Fibroblast of lung (primary cell): ENCODE results near the gene C3orf38. TPM values are rescaled to one million over a fixed set of nuclear protein-coding genes. Genes with fewer than 3 reads are reported as not detected.

ENCODE experiments used
- DNase-seq, 2 donors: peaks; one replicate each; pipeline versions ENCODE4 v3.0.0 to v3.0.0-alpha.2; 2010; ENCODE audit warnings: low read depth in 2 of 2
- H2AFZ ChIP-seq: 2 replicates; pipeline ENCODE4 v1.5.1; 2012; ENCODE audit warnings: low read length, control low read depth, inconsistent platforms
- H3K27ac ChIP-seq: 2 replicates; pipeline ENCODE4 v1.5.1; 2011; ENCODE audit warnings: low read length, control low read depth; ENCODE audit not compliant: insufficient read depth
- H3K27me3 ChIP-seq: 2 replicates; pipeline ENCODE4 v1.5.1; 2011; ENCODE audit warnings: mild to moderate bottlenecking, low read length; ENCODE audit not compliant: control insufficient read depth, insufficient read depth
- H3K36me3 ChIP-seq: 2 replicates; pipeline ENCODE4 v1.5.1; 2011; ENCODE audit warnings: low read length; ENCODE audit not compliant: control insufficient read depth, insufficient read depth
- H3K4me1 ChIP-seq: 2 replicates; pipeline ENCODE4 v1.5.1; 2011; ENCODE audit warnings: low read length; ENCODE audit not compliant: control insufficient read depth, insufficient read depth; ENCODE audit errors: extremely low read depth
- H3K4me2 ChIP-seq: 2 replicates; pipeline ENCODE4 v1.5.1; 2011; ENCODE audit warnings: low read length, control low read depth; ENCODE audit not compliant: insufficient read depth; ENCODE audit errors: extremely low read depth
- H3K4me3 ChIP-seq, 4 experiments: fragments of 200-600 bp in 1 of 4; sonication (generic) in 1 of 4; replicated peaks in 1 of 4; 2 replicates each; pipeline ENCODE4 v1.5.1; 2011 to 2016; ENCODE audit warnings: low read length in 4 of 4, low read depth in 3 of 4, mild to moderate bottlenecking in 3 of 4, control low read depth in 2 of 4, inconsistent platforms in 1 of 4, mixed read lengths in 1 of 4; ENCODE audit not compliant: insufficient read depth in 1 of 4; ENCODE audit errors: control extremely low read depth in 1 of 4
- H3K79me2 ChIP-seq: 2 replicates; pipeline ENCODE4 v1.5.1; 2012; ENCODE audit warnings: mild to moderate bottlenecking, low read length, inconsistent platforms; ENCODE audit not compliant: control insufficient read depth, insufficient read depth
- H3K9ac ChIP-seq: 2 replicates; pipeline ENCODE4 v1.5.1; 2011; ENCODE audit warnings: mild to moderate bottlenecking, low read length, control low read depth; ENCODE audit not compliant: insufficient read depth
- H3K9me3 ChIP-seq: 2 replicates; pipeline ENCODE4 v1.5.1; 2012; ENCODE audit warnings: low read depth, low read length; ENCODE audit not compliant: control insufficient read depth, insufficient read depth
- H4K20me1 ChIP-seq: 2 replicates; pipeline ENCODE4 v1.5.1; 2011; ENCODE audit warnings: low read length; ENCODE audit not compliant: control insufficient read depth, insufficient read depth; ENCODE audit errors: extremely low read depth
- EZH2 ChIP-seq: IDR thresholded peaks from 2 replicates; pipeline ENCODE4 v1.5.1; 2012; ENCODE audit warnings: low read length, control low read depth, mild to moderate bottlenecking; ENCODE audit errors: missing control alignments
- polyA plus RNA-seq, 2 donors: library from polyadenylated mRNA; depleted of rRNA in 1 of 2; stranded (reverse) in 1 of 2; unstranded in 1 of 2; fragments of >200 nt; gene quantifications; 2 replicates each; pipeline ENCODE4 v1.2.1, GENCODE V29; 2011 to 2012; ENCODE audit warnings: missing spikeins in 1 of 2
- total RNA-seq: library from RNA; depleted of rRNA; stranded (reverse); fragments of >200 nt; gene quantifications from 2 replicates; pipeline ENCODE4 v1.2.1, GENCODE V29; 2014
- TF ChIP-seq, protein P1 (sequence below), 2 donors: IDR thresholded peaks in 1 of 2; conservative IDR thresholded peaks in 1 of 2; 1 replicate in 1 of 2; 2 replicates in 1 of 2; pipeline ENCODE4 v1.5.1; 2011 to 2012; ENCODE audit warnings: low read length in 2 of 2, control low read depth in 1 of 2, inconsistent platforms in 1 of 2, low read depth in 1 of 2, mild to moderate bottlenecking in 1 of 2

C3orf38 gene
- total and polyA plus RNA-seq, 2 donors (not counting 1 experiment from before 2014, with no cell fraction given) = 24.5 to 26.4 TPM

DNA sequence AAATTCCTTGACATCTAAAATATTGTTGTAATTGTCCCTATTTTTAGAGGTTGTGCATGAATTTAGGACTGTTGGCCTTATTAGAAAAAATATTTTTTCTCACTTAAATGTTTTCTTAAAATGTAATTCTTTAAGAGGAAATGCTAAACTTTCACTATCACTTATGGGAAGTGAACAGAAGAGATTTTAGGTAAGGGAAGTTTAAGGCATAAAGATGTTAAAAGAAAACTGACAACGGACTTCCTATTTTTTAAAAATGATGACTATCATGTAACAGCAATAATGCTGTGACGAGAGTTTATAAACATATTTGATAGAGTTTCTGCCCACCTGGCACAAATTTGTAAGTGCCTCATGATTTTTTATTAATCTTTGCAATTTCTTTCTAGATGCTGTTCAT is 3.1 kb downstream of the C3orf38 start:
- Histone ChIP-seq H2AFZ (no peak overlapping the region), H3K27ac (no peak overlapping the region)

DNA sequence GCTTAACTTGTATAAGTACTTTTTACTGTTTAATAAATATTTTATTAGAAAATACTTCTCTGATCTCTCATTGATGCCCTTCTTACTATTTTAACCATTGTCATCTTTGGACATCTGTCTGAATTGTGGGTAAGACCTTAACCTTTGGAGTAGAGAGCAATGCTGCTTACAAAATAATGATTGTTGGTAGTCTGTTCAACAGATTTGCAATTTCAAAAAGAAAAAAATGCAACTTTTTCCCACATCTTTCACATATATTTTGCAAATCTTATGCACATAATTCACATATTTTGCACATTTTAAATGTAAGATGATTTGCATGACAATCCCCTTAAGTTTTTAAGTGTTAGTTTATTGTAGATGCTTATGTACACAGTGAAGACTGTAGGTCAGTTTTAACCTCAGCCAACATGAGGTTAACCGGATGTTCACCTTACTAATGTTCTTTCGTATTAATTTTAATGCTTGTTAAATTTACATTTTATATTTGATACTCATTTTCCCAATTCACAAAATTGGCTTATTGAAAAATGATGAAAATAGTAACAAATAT is 16.7 kb downstream of the C3orf38 start:
- Histone ChIP-seq H3K9me3 (no peaks in the 10 kb centered on the region), H3K4me3 (no peak overlapping the region), H2AFZ (no peak overlapping the region), H3K79me2 (no peaks in the 10 kb centered on the region), H3K27ac (no peak overlapping the region), H3K9ac (no peak overlapping the region), H3K27me3 (no peaks in the 10 kb centered on the region), H3K4me1 (no peaks in the 10 kb centered on the region), H4K20me1 (no peaks in the 10 kb centered on the region), H3K36me3 (no peaks in the 10 kb centered on the region), H3K4me2 (no peak overlapping the region)
- DNase-seq = no peak
- no peak for TF ChIP-seq EZH2
- TF ChIP-seq, protein P1, sequence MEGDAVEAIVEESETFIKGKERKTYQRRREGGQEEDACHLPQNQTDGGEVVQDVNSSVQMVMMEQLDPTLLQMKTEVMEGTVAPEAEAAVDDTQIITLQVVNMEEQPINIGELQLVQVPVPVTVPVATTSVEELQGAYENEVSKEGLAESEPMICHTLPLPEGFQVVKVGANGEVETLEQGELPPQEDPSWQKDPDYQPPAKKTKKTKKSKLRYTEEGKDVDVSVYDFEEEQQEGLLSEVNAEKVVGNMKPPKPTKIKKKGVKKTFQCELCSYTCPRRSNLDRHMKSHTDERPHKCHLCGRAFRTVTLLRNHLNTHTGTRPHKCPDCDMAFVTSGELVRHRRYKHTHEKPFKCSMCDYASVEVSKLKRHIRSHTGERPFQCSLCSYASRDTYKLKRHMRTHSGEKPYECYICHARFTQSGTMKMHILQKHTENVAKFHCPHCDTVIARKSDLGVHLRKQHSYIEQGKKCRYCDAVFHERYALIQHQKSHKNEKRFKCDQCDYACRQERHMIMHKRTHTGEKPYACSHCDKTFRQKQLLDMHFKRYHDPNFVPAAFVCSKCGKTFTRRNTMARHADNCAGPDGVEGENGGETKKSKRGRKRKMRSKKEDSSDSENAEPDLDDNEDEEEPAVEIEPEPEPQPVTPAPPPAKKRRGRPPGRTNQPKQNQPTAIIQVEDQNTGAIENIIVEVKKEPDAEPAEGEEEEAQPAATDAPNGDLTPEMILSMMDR (conservative IDR thresholded peaks at IDR 0.05 in 1 of 2, IDR thresholded peaks at IDR 0.05 in 1 of 2; ENCODE audit: low read depth in 1 of 2, low read length in 2 of 2) = no peak

More for the DNA sequence above, 3.1 kb downstream of the C3orf38 start:
- peaks cover 2% of the 10 kb centered on the region for H3K4me1 ChIP-seq
- DNase-seq = no peak
- H3K9me3 ChIP-seq = no peaks in the 10 kb centered on the region
- no peak overlapping the region for H3K4me3 ChIP-seq
- H3K4me2 ChIP-seq = no peak overlapping the region
- no peaks in the 10 kb centered on the region for H4K20me1 ChIP-seq
- H3K27me3 ChIP-seq = no peaks in the 10 kb centered on the region
- peaks cover 41% of the 10 kb centered on the region for H3K79me2 ChIP-seq
- no peak overlapping the region for H3K9ac ChIP-seq
- TF ChIP-seq, protein P1 (conservative IDR thresholded peaks at IDR 0.05 in 1 of 2, IDR thresholded peaks at IDR 0.05 in 1 of 2; ENCODE audit: low read depth in 1 of 2, low read length in 2 of 2) = no peak
- peaks cover 2% of the 10 kb centered on the region for H3K36me3 ChIP-seq

DNA sequence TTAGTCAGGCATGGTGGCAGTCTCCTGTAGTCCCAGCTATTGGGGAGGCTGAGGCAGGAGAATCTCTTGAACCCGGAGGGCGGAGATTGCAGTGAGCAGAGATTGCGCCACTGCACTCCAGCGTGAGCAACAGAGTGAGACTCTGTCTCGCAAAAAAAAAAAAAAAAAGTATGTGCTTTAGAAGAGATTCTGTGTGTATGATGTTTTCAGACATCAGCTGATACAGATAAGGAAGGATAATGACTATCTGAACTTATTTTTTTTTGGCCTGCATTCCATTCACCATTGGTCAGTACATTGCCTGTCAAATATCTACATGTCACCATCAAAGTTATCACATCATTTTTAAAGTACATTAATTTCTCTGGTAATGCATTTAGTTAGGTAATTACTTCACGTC is 17.4 kb downstream of the C3orf38 start:
- H3K27me3 ChIP-seq = no peaks in the 10 kb centered on the region
- no peak overlapping the region for H3K9ac ChIP-seq
- no peaks in the 10 kb centered on the region for H3K79me2 ChIP-seq
- no peaks in the 10 kb centered on the region for H3K9me3 ChIP-seq
- no peak overlapping the region for H3K4me3 ChIP-seq
- no peaks in the 10 kb centered on the region for H3K4me1 ChIP-seq
- H2AFZ ChIP-seq = no peak overlapping the region
- no peaks in the 10 kb centered on the region for H4K20me1 ChIP-seq
- DNase-seq = no peak
- H3K4me2 ChIP-seq = no peak overlapping the region
- TF ChIP-seq, protein P1 (conservative IDR thresholded peaks at IDR 0.05 in 1 of 2, IDR thresholded peaks at IDR 0.05 in 1 of 2; ENCODE audit: low read depth in 1 of 2, low read length in 2 of 2) = no peak
- TF ChIP-seq EZH2 = no peak
- no peaks in the 10 kb centered on the region for H3K36me3 ChIP-seq
- no peak overlapping the region for H3K27ac ChIP-seq
